Measurements from ENCODE around the gene MEGF11.

GRCh38 chr15:66001717-66002426, 251.7 kb downstream of the MEGF11 start:
- TF ChIP-seq POLR2AphosphoS5 (IDR thresholded peaks at IDR 0.05; ENCODE audit: insufficient read depth in 1 of 2, low read depth in 1 of 2) (no peak), POLR2A (IDR thresholded peaks at IDR 0.05) (no peak)
- TF ChIP-seq, protein P1, sequence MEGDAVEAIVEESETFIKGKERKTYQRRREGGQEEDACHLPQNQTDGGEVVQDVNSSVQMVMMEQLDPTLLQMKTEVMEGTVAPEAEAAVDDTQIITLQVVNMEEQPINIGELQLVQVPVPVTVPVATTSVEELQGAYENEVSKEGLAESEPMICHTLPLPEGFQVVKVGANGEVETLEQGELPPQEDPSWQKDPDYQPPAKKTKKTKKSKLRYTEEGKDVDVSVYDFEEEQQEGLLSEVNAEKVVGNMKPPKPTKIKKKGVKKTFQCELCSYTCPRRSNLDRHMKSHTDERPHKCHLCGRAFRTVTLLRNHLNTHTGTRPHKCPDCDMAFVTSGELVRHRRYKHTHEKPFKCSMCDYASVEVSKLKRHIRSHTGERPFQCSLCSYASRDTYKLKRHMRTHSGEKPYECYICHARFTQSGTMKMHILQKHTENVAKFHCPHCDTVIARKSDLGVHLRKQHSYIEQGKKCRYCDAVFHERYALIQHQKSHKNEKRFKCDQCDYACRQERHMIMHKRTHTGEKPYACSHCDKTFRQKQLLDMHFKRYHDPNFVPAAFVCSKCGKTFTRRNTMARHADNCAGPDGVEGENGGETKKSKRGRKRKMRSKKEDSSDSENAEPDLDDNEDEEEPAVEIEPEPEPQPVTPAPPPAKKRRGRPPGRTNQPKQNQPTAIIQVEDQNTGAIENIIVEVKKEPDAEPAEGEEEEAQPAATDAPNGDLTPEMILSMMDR (IDR thresholded peaks at IDR 0.05) = no peak
